NCI-H1092 (cell line): ENCODE measurements around the gene MYBBP1A.

Experiments
- DNase-seq: peaks from one replicate; lab custom pipeline; 2025; lab: John Stamatoyannopoulos, UW

The MYBBP1A gene

DNA sequence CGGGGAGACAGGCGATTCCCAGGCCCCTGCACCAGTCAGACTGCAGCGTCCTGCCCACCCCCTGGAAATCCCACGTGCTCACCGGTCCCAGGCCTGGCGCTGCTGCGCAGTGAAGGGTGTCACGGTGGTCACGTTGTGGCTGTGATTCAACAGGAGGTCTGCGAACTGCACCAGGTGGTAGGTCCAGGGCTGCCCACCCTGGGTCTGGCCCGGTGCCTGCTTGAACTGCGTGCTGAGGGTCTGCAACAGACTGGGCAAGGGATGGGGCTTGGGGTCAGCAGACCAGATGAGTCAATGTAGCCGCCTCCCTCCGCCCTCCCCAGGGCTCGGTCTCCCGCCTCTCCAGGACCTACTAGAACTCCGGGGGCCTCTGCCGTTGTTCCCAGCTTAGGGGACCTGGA lies 7.1 kb downstream of the MYBBP1A start:
- DNase-seq, result no peak

DNA sequence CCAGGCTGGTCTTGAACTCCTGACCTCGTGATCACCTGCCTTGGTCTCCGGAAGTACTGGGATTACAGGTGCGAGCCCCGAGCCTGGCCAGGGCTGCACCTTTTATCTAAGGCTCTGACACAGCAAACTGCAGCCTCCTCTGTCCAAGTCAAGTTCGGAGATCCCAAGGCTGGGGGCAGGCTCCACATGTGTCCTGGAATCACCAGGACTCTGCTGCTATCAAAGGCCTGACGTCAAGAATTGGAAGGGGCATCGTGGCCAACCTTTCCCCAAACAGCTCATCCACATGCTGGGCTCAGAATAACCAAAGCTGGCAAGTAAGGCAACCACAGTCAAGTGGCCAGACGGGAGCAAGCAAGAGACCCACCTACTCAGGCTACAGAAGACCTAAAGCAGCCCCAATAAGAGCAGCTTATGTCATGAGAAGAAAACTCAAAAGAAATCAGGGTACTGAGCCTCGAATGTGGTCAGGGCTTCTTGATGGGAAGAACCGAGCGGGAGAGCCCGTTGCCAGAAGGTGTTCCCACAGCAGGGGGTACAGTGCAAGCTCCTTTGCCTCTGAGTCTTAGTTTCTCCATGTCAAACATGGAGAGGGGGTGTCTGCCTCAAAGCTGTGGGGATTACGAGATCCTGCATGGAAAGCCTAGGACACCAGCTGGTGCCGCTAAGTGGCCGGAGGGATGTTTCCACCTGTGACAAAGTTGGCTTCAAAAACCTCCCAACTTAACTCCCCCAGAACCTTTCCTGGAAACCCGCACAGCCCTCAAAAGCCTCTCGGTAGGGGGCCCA lies 7.9 kb downstream of the MYBBP1A start:
- DNase-seq, result no peak

- no peak for DNase-seq
Observed at GRCh38 chr17:4545217-4545951, 9.8 kb downstream of the MYBBP1A start.

- no peak for DNase-seq
Observed at GRCh38 chr17:4544951-4545216, 10.3 kb downstream of the MYBBP1A start.

DNA sequence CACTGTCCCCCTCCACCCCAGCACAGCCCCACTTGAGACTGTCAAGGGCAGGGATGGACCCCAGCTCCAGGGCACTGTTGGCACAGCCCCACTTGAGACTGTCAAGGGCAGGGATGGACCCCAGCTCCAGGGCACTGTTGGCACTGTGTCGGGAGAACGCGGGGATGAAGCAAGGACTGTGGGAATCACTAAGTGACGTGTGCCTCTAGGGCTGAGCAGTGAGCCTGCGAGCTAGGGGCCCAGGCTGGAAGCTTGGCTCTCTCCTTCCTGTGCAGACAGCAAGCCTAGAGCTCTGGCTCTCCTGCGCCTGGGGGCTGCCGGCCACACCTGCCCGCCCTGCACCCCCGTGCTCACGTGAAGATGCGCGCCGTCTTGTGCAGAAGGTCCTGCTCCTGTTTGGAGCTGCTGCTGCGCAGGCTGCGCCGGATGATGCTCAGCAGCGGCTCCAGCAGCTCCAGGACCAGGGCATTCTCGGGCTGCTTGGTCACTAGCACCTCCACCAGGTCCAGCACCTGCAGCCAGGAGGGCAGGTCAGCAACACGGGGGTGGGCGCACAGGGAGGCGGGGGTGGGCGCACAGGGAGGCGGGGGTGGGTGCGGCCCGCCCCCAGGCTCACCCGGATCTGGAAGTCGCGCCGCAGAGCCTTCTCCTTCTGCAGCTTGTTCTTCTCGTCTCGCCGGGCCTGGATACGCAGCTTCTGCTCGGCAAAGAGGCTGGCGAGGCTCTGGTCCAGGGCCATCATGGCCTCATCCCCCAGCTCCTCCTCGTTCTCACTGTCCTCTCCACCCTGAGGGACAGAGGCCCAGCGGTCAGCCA lies 10.8 kb downstream of the MYBBP1A start:
- no peak for DNase-seq

DNA sequence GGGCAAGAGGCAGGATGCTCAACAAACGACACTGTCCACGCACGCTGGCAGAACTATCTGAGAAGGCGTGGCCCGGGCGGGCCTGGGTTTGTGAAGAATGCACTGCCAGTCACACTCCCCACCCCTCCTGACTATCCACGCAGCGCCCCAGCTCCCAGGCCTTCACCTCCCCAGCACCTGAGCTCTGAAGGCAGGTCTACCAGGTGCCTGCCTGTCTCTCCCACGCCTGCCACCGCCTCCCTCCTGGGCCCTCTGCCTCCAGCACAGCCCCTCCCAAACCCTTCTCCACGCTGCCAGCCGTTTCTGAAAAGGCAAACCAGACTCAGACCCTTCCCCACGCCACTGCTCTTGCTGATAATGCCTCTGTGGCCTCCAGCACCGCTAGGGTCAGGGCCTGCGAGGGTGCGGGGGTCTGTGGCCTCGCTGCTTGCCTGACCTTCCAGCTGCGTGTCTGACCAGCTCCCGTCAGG lies 11.6 kb downstream of the MYBBP1A start:
- no peak for DNase-seq

DNA sequence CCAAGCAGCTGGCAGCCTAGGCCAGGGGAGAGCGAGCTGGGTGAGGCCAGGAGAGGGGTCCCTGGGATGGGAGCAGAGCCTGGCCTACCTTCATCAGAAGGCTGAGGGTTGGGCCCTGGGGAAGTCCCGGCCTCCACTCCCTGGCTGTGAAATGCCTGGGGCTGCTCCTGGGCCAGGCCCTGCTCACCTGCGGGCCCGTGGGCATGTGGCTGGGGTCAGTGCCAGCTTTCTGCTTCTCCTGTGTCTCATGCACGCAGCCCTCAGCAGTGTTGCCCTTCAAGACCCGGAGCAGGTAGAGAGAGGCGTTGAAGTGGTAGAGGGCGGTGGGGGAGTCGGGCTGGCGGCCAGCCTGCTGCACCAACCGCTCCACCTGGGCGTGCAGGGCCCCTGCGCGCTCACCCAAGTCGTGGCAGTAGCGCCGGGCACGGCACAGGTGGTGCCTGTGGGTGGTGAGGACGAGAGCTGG lies 12.4 kb downstream of the MYBBP1A start:
- DNase-seq, result no peak

- no peak for DNase-seq
Observed at GRCh38 chr17:4542003-4542725, 13.0 kb downstream of the MYBBP1A start.

DNA sequence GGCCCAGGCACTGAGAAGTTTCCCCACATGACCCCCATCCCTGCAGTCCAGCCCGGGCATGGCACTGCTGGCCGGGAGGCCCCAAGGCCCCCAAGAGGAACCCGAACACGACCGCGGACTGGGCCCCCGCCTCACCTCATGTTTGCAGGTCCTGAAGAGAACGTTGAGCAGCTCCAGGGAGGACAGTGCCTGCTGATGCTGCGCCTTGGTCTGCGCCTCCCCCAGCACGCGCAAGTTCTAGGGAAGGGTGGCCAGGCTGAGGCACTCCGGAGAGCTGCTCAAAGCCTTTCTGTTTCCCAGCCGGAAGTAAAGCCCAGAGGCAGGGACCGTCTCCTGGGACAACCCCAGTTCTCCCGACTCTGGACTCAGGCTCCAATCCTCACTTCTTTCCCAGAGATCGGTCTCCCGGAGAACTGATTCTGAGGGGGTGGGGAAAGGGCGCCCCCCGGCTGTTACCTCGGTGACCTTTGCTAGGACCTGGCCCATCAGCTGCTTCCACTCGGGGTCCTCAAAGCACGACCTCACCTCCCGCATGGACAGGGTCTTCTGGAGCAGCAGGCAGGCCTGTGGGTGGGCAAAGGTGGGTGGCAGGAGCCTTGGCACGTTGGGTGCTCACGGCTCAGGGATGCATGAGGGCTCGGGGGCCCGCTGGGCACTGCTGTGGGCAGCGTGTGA lies 13.7 kb downstream of the MYBBP1A start:
- no peak for DNase-seq

- DNase-seq, result no peak
Observed at GRCh38 chr17:4540687-4541327, 14.4 kb downstream of the MYBBP1A start.

- DNase-seq, result no peak
Observed at GRCh38 chr17:4540224-4540651, 14.9 kb downstream of the MYBBP1A start.

DNA sequence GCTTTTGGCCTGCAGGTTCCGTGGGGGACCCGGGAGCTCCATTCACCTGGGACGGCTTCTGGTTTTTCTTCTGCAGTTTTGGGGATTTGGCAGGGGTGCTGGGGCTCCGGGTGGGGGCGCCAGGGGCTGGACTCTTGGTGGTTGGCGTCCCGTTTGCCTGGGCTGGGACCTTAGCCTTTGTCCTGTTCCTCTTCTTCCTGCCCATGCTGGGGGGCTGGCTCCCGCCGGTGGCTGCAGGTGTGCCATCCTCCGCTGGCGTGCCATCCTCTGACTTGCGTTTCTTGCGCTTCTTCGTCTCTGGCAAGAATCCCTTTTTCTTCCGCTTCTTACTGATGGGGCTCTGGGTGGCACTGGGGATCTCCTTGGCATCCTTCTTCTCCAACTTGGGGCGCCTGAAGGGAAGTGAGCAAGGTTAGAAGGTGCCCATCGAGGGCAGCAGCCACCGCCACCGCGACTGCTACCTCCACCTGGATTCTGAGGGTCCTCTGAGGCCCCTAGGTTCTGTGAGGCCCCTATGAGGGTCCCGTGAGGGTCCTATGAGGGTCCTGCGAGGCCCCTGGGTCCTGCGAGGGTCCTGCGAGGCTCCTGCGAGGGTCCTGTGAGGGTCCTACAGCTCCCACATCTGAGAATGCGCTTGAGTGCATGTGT lies 15.5 kb downstream of the MYBBP1A start:
- no peak for DNase-seq

DNA sequence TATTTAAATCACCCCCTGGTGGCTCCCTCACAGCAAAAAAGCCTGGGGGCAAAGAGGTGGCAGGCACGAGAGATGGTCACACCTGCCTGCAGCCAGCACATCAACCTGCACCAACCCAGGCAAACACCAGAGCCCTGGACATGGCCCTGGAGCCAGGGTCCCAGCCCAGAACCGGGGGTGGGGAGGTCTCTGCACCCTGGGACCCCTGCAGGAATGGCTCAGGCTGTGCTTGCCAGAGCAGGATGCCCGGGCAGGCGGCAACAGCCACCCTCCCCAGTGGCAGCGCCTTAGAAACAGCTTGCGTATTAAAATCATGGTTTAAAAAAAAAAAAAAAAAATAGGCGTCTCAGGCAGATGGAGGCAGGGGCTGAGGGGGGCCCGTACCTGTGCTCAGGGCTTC lies 16.2 kb downstream of the MYBBP1A start:
- DNase-seq, result no peak

DNA sequence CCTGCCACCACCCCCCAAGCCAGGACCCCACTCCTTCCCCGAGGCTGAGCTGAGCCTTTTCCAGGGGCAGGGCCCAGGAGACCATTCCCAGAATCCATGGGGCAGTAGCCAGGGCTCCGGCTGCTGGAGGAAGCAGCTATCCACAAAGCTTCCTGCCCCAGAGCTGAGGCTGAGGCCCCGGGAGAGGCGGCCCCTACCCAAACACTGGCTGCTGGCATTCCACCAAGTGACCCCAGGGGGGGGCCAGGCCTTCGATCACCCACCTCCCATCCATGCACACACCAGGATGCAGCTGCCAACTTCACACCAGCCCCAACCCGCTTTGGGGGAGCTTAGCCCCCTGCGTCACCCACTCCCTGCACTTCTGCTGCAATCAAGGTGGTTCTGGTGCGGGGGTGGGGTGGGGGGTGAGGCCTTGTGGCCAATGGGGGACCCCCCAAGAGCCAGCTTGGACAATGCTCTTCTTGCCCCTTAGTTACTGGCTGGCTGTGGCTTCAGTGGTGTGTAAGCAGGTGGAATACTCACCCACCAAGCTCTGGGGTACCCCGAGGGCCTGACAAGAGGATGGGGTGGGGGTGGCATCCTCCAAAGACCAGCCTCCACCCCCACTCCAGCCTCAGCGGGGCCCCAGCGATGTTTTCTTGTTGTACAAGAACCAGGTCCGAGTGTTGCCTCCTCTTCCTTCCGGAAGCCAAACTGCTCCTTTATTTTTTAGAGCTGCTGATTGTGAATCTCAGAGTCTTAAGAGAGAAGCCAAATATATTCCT lies 16.8 kb downstream of the MYBBP1A start:
- DNase-seq, result no peak

- no peak for DNase-seq
Observed at GRCh38 chr17:4537451-4538235, 17.5 kb downstream of the MYBBP1A start.

DNA sequence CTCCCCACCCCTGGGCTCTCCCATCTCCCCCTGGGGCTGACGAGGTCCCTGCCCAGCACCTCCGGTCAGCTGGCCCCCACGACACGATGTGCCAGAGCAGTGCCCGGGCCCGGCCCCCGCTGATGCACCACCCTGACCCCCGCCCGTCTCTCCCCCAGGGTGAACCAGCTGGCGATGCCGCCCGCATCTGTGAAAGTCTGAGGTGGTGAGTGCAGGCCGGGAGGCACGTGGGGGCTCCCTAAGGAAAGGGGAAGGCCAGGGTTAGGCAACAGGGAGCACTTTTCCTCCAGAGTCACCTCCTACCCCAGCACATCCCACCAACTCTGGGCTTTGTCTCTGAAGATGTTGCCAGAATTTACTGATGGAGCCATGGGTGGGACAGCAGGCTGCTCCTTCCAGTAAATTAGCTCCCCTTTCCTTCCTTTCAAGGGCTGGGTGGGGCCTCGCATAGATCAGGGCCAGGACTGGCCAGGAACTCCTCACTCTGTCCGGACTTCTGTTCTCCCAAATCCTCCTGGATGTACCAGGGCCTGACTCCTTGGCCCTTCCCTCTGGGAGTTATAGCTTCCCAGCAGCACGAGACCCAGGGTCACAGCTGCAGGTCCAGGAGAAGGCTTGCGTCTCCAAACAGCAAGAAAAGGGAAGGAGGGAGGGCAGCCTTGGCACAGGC lies 18.3 kb downstream of the MYBBP1A start:
- DNase-seq, result no peak

GRCh38 chr17:4536259-4536741 lies 18.9 kb downstream of the MYBBP1A start:
- DNase-seq, result no peak

DNA sequence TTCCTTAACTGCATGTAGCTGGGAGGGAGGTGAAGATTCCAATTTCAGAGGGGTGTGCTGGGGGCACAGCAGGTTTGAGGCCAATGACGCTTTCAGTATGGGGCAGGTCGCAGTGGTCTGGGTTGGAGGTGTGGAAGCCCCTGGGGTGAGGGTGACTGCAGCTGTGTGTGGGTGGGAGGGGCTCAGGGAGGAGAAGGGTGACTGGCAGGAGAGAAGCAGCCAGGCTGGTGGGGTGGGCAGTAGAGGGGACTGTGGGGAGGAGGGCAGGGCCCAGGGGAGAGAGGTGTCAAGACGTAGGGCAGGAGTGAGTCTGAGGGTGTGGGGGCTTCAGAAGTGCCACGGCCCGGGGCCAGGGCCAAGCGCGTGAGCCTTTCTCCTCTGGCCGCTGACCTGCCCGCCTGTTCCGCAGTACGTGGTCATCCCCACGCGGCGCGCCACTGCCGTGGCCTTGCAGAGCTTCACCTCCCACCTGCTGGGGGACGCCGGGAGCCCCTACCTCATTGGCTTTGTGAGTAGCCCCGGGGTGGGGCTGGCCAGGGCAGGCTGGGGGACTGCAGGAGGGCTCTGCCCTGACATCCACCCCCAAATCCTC lies 19.4 kb downstream of the MYBBP1A start:
- DNase-seq, result no peak
